Osteocyte (in vitro differentiated cells): ENCODE results near the gene OR5AR1. TPM values are rescaled to one million over a fixed set of nuclear protein-coding genes. Genes with fewer than 3 reads are reported as not detected.

ENCODE experiments used
- DNase-seq: peaks from one replicate; pipeline ENCODE4 v3.0.0; 2021; ENCODE audit warnings: mixed read lengths; ENCODE audit not compliant: unreplicated experiment; ENCODE audit errors: extremely low spot score
- H3K27ac Mint-ChIP-seq: one replicate; pipeline ENCODE4 v1.8.0; 2021; ENCODE audit warnings: mild to moderate bottlenecking, mixed read lengths; ENCODE audit not compliant: unreplicated experiment
- H3K27me3 Mint-ChIP-seq: one replicate; pipeline ENCODE4 v1.8.0; 2021; ENCODE audit warnings: mixed read lengths; ENCODE audit not compliant: unreplicated experiment
- H3K36me3 Mint-ChIP-seq: one replicate; pipeline ENCODE4 v1.8.0; 2021; ENCODE audit warnings: mixed read lengths; ENCODE audit not compliant: unreplicated experiment
- H3K4me1 Mint-ChIP-seq: one replicate; pipeline ENCODE4 v1.8.0; 2021; ENCODE audit warnings: mixed read lengths; ENCODE audit not compliant: unreplicated experiment
- H3K4me3 Mint-ChIP-seq: one replicate; pipeline ENCODE4 v1.8.0; 2021; ENCODE audit warnings: mild to moderate bottlenecking, moderate library complexity, mixed read lengths; ENCODE audit not compliant: unreplicated experiment
- H3K9me3 Mint-ChIP-seq: one replicate; pipeline ENCODE4 v1.8.0; 2021; ENCODE audit warnings: mixed read lengths; ENCODE audit not compliant: unreplicated experiment
- CTCF ChIP-seq: fragments of 200-600 bp; sonication (generic); IDR thresholded peaks from 2 replicates; pipeline ENCODE4 v1.5.0; 2021; ENCODE audit warnings: antibody characterized with exemption, mild to moderate bottlenecking, moderate library complexity
- long read RNA-seq: library from polyadenylated mRNA; unstranded; transcript quantifications from one replicate; pipeline ENCODE4 v2.0.0, GENCODE V29; 2021
- total RNA-seq: library from RNA; stranded (reverse); gene quantifications from 2 replicates; pipeline ENCODE4 v1.2.1, GENCODE V29; 2021

The OR5AR1 gene
- total RNA-seq = not detected in 2 replicates
- long read RNA-seq = 0 reads

GRCh38 chr11:56663386-56663785, at the start of gene OR5AR1:
Gene OR5AR1 (plus strand): TSS chr11:56663686. CDS start chr11:56663686, 0 bp downstream.
- H3K4me3 Mint-ChIP-seq = no peak within 1 kb of the TSS
- no peaks in the 10 kb centered on the region for H3K27me3 Mint-ChIP-seq
- H3K27ac Mint-ChIP-seq = no peak within 1 kb of the TSS
- H3K4me1 Mint-ChIP-seq = no peaks in the 10 kb centered on the region
- H3K9me3 Mint-ChIP-seq = peaks cover 9% of the 10 kb centered on the region
- H3K36me3 Mint-ChIP-seq = no peaks in the 10 kb centered on the region
- no peak for DNase-seq
- TF ChIP-seq CTCF = no peak

- H3K9me3 Mint-ChIP-seq = peaks cover 3% of the 10 kb centered on the region
- H3K4me1 Mint-ChIP-seq = no peaks in the 10 kb centered on the region
- no peak for DNase-seq
- H3K27ac Mint-ChIP-seq = no peak overlapping the region
- H3K36me3 Mint-ChIP-seq = no peaks in the 10 kb centered on the region
- H3K27me3 Mint-ChIP-seq = no peaks in the 10 kb centered on the region
- no peak overlapping the region for H3K4me3 Mint-ChIP-seq
- peak; percentile 38 for TF ChIP-seq CTCF
These were observed 38.8 kb upstream of the OR5AR1 start for GRCh38 chr11:56624661-56625110.

- no peak for TF ChIP-seq CTCF
- no peak overlapping the region for H3K27ac Mint-ChIP-seq
These were observed 37.5 kb upstream of the OR5AR1 start for GRCh38 chr11:56625946-56626345.

GRCh38 chr11:56632329-56632728, 31.2 kb upstream of the OR5AR1 start:
- Mint-ChIP-seq H3K4me1 (no peaks in the 10 kb centered on the region), H3K36me3 (no peaks in the 10 kb centered on the region), H3K27ac (no peak overlapping the region), H3K9me3 (peaks cover 7% of the 10 kb centered on the region), H3K27me3 (no peaks in the 10 kb centered on the region), H3K4me3 (no peak overlapping the region)
- no peak for DNase-seq
- no peak for TF ChIP-seq CTCF

More at GRCh38 chr11:56625946-56626345, 37.5 kb upstream of the OR5AR1 start:
- no peaks in the 10 kb centered on the region for H3K4me1 Mint-ChIP-seq
- H3K27me3 Mint-ChIP-seq = no peaks in the 10 kb centered on the region
- H3K36me3 Mint-ChIP-seq = no peaks in the 10 kb centered on the region
- no peak for DNase-seq
- no peak overlapping the region for H3K4me3 Mint-ChIP-seq
- H3K9me3 Mint-ChIP-seq = peaks cover 3% of the 10 kb centered on the region

- Mint-ChIP-seq H3K9me3 (peaks cover 18% of the 10 kb centered on the region), H3K4me1 (no peaks in the 10 kb centered on the region), H3K36me3 (no peaks in the 10 kb centered on the region), H3K27ac (no peak overlapping the region), H3K4me3 (no peak overlapping the region), H3K27me3 (no peaks in the 10 kb centered on the region)
- no peak for DNase-seq
- TF ChIP-seq CTCF = no peak
These were observed 26.6 kb upstream of the OR5AR1 start for GRCh38 chr11:56636861-56637260.
